ENCODE results near the gene YWHAQ.
A peak's percentile ranks its signal among the peaks of the same experiment; 100 is the strongest.

The YWHAQ gene

GRCh38 chr2:9641641-9642040 is 10.8 kb upstream of the YWHAQ start:
- no peak overlapping the region for H3K27ac ChIP-seq
- H3K4me3 ChIP-seq = no peak overlapping the region
- no peak for DNase-seq (ENCODE audit: low spot score)
- TF ChIP-seq CTCF (IDR thresholded peaks at IDR 0.05) = no peak

- Histone ChIP-seq H3K4me3 (no peak overlapping the region), H3K27ac (no peak overlapping the region)
- no peak for TF ChIP-seq CTCF (IDR thresholded peaks at IDR 0.05)
- DNase-seq (ENCODE audit: low spot score) = no peak
Measured at GRCh38 chr2:9640403-9641104, 9.8 kb upstream of the YWHAQ start.

- Histone ChIP-seq H3K27ac (peak overlapping the region in 1 of 2 donors; percentile 59), H3K4me3 (no peak overlapping the region)
- no peak for DNase-seq (ENCODE audit: low spot score)
- no peak for TF ChIP-seq CTCF (IDR thresholded peaks at IDR 0.05)
Measured at GRCh38 chr2:9639740-9640343, 9.0 kb upstream of the YWHAQ start.

- DNase-seq (ENCODE audit: low spot score) = no peak
- no peak for TF ChIP-seq CTCF (IDR thresholded peaks at IDR 0.05)
- Histone ChIP-seq H3K27ac (peak overlapping the region in 1 of 2 donors; percentile 59), H3K4me3 (no peak overlapping the region)
Measured at GRCh38 chr2:9639000-9639602, 8.3 kb upstream of the YWHAQ start.

- no peak for DNase-seq (ENCODE audit: low spot score)
- TF ChIP-seq CTCF (IDR thresholded peaks at IDR 0.05) = no peak
- H3K4me3 ChIP-seq = no peak overlapping the region
- H3K27ac ChIP-seq = peak overlapping the region in 1 of 2 donors; percentile 59
Measured at GRCh38 chr2:9638532-9638931, 7.7 kb upstream of the YWHAQ start.

GRCh38 chr2:9637330-9637729 is 6.5 kb upstream of the YWHAQ start:
- no peak overlapping the region for H3K27ac ChIP-seq

More at GRCh38 chr2:9637330-9637729, 6.5 kb upstream of the YWHAQ start:
- DNase-seq (ENCODE audit: low spot score) = no peak
- no peak overlapping the region for H3K4me3 ChIP-seq
- no peak for TF ChIP-seq CTCF (IDR thresholded peaks at IDR 0.05)
